Choroid plexus epithelial cell (primary cell): Measurements from ENCODE around the gene HAPLN2.
"Not testable (repeated sequence)": the region's sequence is repeated elsewhere in the genome, so short reads cannot be mapped to it uniquely, and the experiment has no call there.

ENCODE experiments used
- DNase-seq: peaks from one replicate; pipeline ENCODE4 v3.0.0-alpha.2; 2010; ENCODE audit warnings: low read depth
- H3K4me3 ChIP-seq: 2 replicates; pipeline ENCODE4 v1.5.1; 2011; ENCODE audit warnings: low read depth, mild to moderate bottlenecking, control low read depth, low read length, moderate library complexity
- CTCF ChIP-seq: conservative IDR thresholded peaks from 2 replicates; pipeline ENCODE4 v1.5.1; 2011; ENCODE audit warnings: low read depth, mild to moderate bottlenecking, control low read depth, inconsistent platforms, low read length, moderate library complexity

HAPLN2 gene

GRCh38 chr1:156629823-156630449 lies 10.7 kb downstream of the HAPLN2 start:
- TF ChIP-seq CTCF, result no peak
- no peak overlapping the region for H3K4me3 ChIP-seq
- DNase-seq, result no peak

GRCh38 chr1:156631152-156631551 lies 11.9 kb downstream of the HAPLN2 start:
- DNase-seq, H3K4me3 ChIP-seq: not testable (repeated sequence)

- TF ChIP-seq CTCF, result no peak
- H3K4me3 ChIP-seq, result no peak overlapping the region
- DNase-seq, result no peak
Measured at GRCh38 chr1:156632355-156632754, 13.1 kb downstream of the HAPLN2 start.

- H3K4me3 ChIP-seq, result no peak overlapping the region
- TF ChIP-seq CTCF, result no peak
Measured at GRCh38 chr1:156638189-156638985, 19.2 kb downstream of the HAPLN2 start.

GRCh38 chr1:156639601-156640101 lies 20.4 kb downstream of the HAPLN2 start:
- DNase-seq, result no peak
- no peak for TF ChIP-seq CTCF
- no peak overlapping the region for H3K4me3 ChIP-seq

More at GRCh38 chr1:156638189-156638985, 19.2 kb downstream of the HAPLN2 start:
- DNase-seq, result no peak

GRCh38 chr1:156640842-156641706 lies 21.9 kb downstream of the HAPLN2 start:
- H3K4me3 ChIP-seq, result no peak overlapping the region
- DNase-seq, result no peak

More at GRCh38 chr1:156640842-156641706, 21.9 kb downstream of the HAPLN2 start:
- TF ChIP-seq CTCF, result no peak
